IPS DF 4.7 (cell line): ENCODE data around the gene THRB.
A peak's percentile ranks its signal among the peaks of the same experiment; 100 is the strongest.

ENCODE experiments used
- DNase-seq: peaks from one replicate; pipeline ENCODE4 v3.0.0-alpha.2; 2013; ENCODE audit warnings: low spot score; ENCODE audit errors: extremely low read depth

THRB gene

GRCh38 chr3:24271228-24271627, 223.4 kb downstream of the THRB start:
- no peak for DNase-seq

GRCh38 chr3:24270744-24271143, 223.9 kb downstream of the THRB start:
- DNase-seq: no peak

GRCh38 chr3:24270204-24270691, 224.4 kb downstream of the THRB start:
- DNase-seq: no peak

GRCh38 chr3:24264748-24265158, 229.9 kb downstream of the THRB start:
- DNase-seq: no peak

GRCh38 chr3:24264011-24264410, 230.6 kb downstream of the THRB start:
- no peak for DNase-seq

GRCh38 chr3:24263069-24263668, 231.5 kb downstream of the THRB start:
- DNase-seq: no peak

- DNase-seq: no peak
Observed at GRCh38 chr3:24261521-24261920, 233.1 kb downstream of the THRB start.

GRCh38 chr3:24259901-24260512, 234.6 kb downstream of the THRB start:
- DNase-seq: no peak

- no peak for DNase-seq
Observed at GRCh38 chr3:24258727-24259600, 235.7 kb downstream of the THRB start.

GRCh38 chr3:24258260-24258659, 236.4 kb downstream of the THRB start:
- DNase-seq: no peak

GRCh38 chr3:24255414-24255813, 239.2 kb downstream of the THRB start:
- no peak for DNase-seq

GRCh38 chr3:24254649-24255048, 240.0 kb downstream of the THRB start:
- DNase-seq: no peak

- no peak for DNase-seq
Observed at GRCh38 chr3:24253336-24253735, 241.3 kb downstream of the THRB start.

- DNase-seq: no peak
Observed at GRCh38 chr3:24249523-24249922, 245.1 kb downstream of the THRB start.

GRCh38 chr3:24245056-24245455, 249.6 kb downstream of the THRB start:
- no peak for DNase-seq

- no peak for DNase-seq
Observed at GRCh38 chr3:24244491-24244890, 250.2 kb downstream of the THRB start.

GRCh38 chr3:24242012-24242698, 252.5 kb downstream of the THRB start:
- DNase-seq: no peak

- no peak for DNase-seq
Observed at GRCh38 chr3:24240306-24240705, 254.3 kb downstream of the THRB start.

- peak; percentile 60 for DNase-seq
Observed at GRCh38 chr3:24237971-24238706, 256.5 kb downstream of the THRB start.

GRCh38 chr3:24235121-24235520, 259.5 kb downstream of the THRB start:
- DNase-seq: no peak

- DNase-seq: no peak
Observed at GRCh38 chr3:24232784-24233183, 261.9 kb downstream of the THRB start.
